ENCODE results near the gene PKNOX2. TPM values are rescaled to one million over a fixed set of nuclear protein-coding genes. Genes with fewer than 3 reads are reported as not detected.

Gene PKNOX2
- total RNA-seq, 2 experiments from 2014 or later: not detected

- no peak for TF ChIP-seq EZH2phosphoT487 (IDR thresholded peaks at IDR 0.05; ENCODE audit: borderline replicate concordance, low read depth, low read length)
- TF ChIP-seq, protein P1, sequence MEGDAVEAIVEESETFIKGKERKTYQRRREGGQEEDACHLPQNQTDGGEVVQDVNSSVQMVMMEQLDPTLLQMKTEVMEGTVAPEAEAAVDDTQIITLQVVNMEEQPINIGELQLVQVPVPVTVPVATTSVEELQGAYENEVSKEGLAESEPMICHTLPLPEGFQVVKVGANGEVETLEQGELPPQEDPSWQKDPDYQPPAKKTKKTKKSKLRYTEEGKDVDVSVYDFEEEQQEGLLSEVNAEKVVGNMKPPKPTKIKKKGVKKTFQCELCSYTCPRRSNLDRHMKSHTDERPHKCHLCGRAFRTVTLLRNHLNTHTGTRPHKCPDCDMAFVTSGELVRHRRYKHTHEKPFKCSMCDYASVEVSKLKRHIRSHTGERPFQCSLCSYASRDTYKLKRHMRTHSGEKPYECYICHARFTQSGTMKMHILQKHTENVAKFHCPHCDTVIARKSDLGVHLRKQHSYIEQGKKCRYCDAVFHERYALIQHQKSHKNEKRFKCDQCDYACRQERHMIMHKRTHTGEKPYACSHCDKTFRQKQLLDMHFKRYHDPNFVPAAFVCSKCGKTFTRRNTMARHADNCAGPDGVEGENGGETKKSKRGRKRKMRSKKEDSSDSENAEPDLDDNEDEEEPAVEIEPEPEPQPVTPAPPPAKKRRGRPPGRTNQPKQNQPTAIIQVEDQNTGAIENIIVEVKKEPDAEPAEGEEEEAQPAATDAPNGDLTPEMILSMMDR (conservative IDR thresholded peaks at IDR 0.05; ENCODE audit: low read length): no peak
- Histone ChIP-seq H4K20me1 (ENCODE audit: insufficient read depth, low read length) (no peaks in the 10 kb centered on the region), H3K27ac (ENCODE audit: low read depth, low read length, poor library complexity, severe bottlenecking) (no peak overlapping the region), H3K36me3 (ENCODE audit: insufficient read depth, low read length) (no peaks in the 10 kb centered on the region), H3K9me2 (ENCODE audit: insufficient read depth, low read length) (no peaks in the 10 kb centered on the region), H3K4me1 (ENCODE audit: insufficient read depth, low read length, poor library complexity, severe bottlenecking) (no peaks in the 10 kb centered on the region), H3K79me2 (ENCODE audit: insufficient read depth, low read depth, low read length) (no peaks in the 10 kb centered on the region), H3K4me2 (ENCODE audit: low read length) (no peak overlapping the region), H3K4me3 (ENCODE audit: low read depth, low read length, poor library complexity, severe bottlenecking) (no peak overlapping the region), H3K9me3 (ENCODE audit: low read length) (no peaks in the 10 kb centered on the region), H2AFZ (ENCODE audit: low read length) (no peak overlapping the region)
- no peak for DNase-seq (ENCODE audit: low spot score)
- ChIA-PET CTCF (ENCODE audit: unreplicated experiment) (interaction anchor here (0.5 to 0.6 kb wide), 2 partner anchors 13 to 73 kb away, joined by 3 read pairs; no protein-coding TSS in a partner anchor), POLR2A (no interaction called here)
- intact Hi-C loops (cut with micrococcal nuclease; ENCODE audit: unreplicated experiment): no loop called here
- no TSS peak for BruUV-seq (replicated peaks)
These were observed 195.5 kb downstream of the PKNOX2 start for GRCh38 chr11:125360066-125360465.

DNA sequence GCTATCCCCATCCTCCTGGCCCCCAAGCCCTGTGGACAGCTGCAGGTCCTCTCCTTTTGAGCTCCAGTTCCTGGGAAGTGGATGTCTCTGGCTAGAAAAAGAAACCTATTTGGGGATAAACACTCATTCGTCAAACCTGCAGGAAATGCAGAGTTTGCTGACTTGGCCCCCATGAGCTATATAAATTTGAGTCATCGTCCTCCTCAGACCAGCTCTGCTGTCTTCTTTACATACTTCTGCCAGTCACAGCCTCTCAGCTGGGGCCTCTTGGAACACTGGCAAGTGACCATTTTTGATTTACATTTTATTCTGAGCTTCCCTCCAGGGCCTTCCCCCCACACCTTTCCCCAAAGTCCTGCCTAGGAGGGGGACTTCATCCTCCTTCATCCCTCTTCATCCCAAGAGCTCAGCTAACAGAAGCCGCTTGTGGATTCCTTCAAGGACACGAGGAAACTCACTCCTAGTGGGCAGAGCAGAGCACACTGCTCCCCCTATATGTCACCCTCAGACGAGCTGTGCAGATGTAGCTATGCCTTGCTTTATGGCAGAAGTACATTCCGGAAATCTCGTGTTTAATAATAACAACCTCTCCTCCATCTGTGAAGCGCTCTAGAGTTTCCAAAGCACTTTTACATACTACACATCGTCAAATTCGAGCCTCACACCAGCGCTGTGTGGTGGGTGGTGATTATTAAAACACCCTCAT lies 199.7 kb downstream of the PKNOX2 start:
- BruUV-seq (replicated peaks): no TSS peak
- Histone ChIP-seq H3K4me3 (ENCODE audit: low read depth, low read length, poor library complexity, severe bottlenecking) (no peak overlapping the region), H3K4me1 (ENCODE audit: insufficient read depth, low read length, poor library complexity, severe bottlenecking) (no peaks in the 10 kb centered on the region), H2AFZ (ENCODE audit: low read length) (no peak overlapping the region), H3K9me3 (ENCODE audit: low read length) (no peaks in the 10 kb centered on the region), H3K27ac (ENCODE audit: low read depth, low read length, poor library complexity, severe bottlenecking) (no peak overlapping the region), H3K9me2 (ENCODE audit: insufficient read depth, low read length) (no peaks in the 10 kb centered on the region), H3K4me2 (ENCODE audit: low read length) (no peak overlapping the region), H4K20me1 (ENCODE audit: insufficient read depth, low read length) (no peaks in the 10 kb centered on the region), H3K36me3 (ENCODE audit: insufficient read depth, low read length) (no peaks in the 10 kb centered on the region), H3K79me2 (ENCODE audit: insufficient read depth, low read depth, low read length) (no peaks in the 10 kb centered on the region)
- CTCF ChIA-PET (ENCODE audit: unreplicated experiment): interaction anchor here (0.6 kb wide), 1 partner anchor 770 kb away, joined by 3 read pairs; no protein-coding TSS in a partner anchor
- TF ChIP-seq, protein P1 (conservative IDR thresholded peaks at IDR 0.05; ENCODE audit: low read length): no peak
- TF ChIP-seq EZH2phosphoT487 (IDR thresholded peaks at IDR 0.05; ENCODE audit: borderline replicate concordance, low read depth, low read length): no peak
- intact Hi-C loops (cut with micrococcal nuclease; ENCODE audit: unreplicated experiment): no loop called here
- POLR2A ChIA-PET: interaction anchor here (0.5 kb wide), 1 partner anchor 1843 kb away, joined by 3 read pairs; no protein-coding TSS in a partner anchor
- no peak for DNase-seq (ENCODE audit: low spot score)

GRCh38 chr11:125365196-125365931 lies 200.8 kb downstream of the PKNOX2 start:
- no peaks in the 10 kb centered on the region for H3K36me3 ChIP-seq (ENCODE audit: insufficient read depth, low read length)
- no peaks in the 10 kb centered on the region for H3K79me2 ChIP-seq (ENCODE audit: insufficient read depth, low read depth, low read length)
- no peaks in the 10 kb centered on the region for H3K4me1 ChIP-seq (ENCODE audit: insufficient read depth, low read length, poor library complexity, severe bottlenecking)
- POLR2A ChIA-PET: no interaction called here
- no peak overlapping the region for H3K4me2 ChIP-seq (ENCODE audit: low read length)
- no peaks in the 10 kb centered on the region for H3K9me3 ChIP-seq (ENCODE audit: low read length)
- H4K20me1 ChIP-seq (ENCODE audit: insufficient read depth, low read length): no peaks in the 10 kb centered on the region
- H3K27ac ChIP-seq (ENCODE audit: low read depth, low read length, poor library complexity, severe bottlenecking): no peak overlapping the region
- BruUV-seq (replicated peaks): no TSS peak
- CTCF ChIA-PET (ENCODE audit: unreplicated experiment): no interaction called here
- no peaks in the 10 kb centered on the region for H3K9me2 ChIP-seq (ENCODE audit: insufficient read depth, low read length)
- H2AFZ ChIP-seq (ENCODE audit: low read length): no peak overlapping the region
- H3K4me3 ChIP-seq (ENCODE audit: low read depth, low read length, poor library complexity, severe bottlenecking): no peak overlapping the region
- intact Hi-C loops (cut with micrococcal nuclease; ENCODE audit: unreplicated experiment): no loop called here
- no peak for DNase-seq (ENCODE audit: low spot score)
- TF ChIP-seq, protein P1 (conservative IDR thresholded peaks at IDR 0.05; ENCODE audit: low read length): no peak
- no peak for TF ChIP-seq EZH2phosphoT487 (IDR thresholded peaks at IDR 0.05; ENCODE audit: borderline replicate concordance, low read depth, low read length)

Measured in OCI-LY7 (cell line).